Measurements from ENCODE around the gene FMNL2.

FMNL2 gene

DNA sequence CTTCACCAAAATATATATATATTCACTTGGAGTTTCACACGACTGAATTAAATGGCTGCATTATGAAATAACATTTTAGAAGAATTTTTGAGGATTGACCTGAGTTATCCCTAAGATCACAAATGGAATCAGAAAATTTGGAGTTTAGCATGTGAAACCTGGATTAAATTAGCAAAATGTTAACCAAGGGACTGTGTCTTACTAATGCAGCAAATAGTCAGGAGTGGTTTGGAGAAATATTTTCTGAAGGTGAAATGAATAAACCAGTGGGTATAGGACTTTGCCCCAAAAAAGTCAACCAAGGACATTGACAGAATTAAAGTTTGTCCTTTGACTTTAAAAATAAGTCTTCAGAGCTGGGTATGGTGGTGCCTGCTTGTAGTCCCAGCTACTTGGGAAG, 271.1 kb downstream of the FMNL2 start:
- Histone ChIP-seq H3K4me1 (ENCODE audit: insufficient read depth, low read length, severe bottlenecking) (no peaks in the 10 kb centered on the region), H3K4me3 (ENCODE audit: low read depth, low read length, poor library complexity, severe bottlenecking) (no peak overlapping the region)

DNA sequence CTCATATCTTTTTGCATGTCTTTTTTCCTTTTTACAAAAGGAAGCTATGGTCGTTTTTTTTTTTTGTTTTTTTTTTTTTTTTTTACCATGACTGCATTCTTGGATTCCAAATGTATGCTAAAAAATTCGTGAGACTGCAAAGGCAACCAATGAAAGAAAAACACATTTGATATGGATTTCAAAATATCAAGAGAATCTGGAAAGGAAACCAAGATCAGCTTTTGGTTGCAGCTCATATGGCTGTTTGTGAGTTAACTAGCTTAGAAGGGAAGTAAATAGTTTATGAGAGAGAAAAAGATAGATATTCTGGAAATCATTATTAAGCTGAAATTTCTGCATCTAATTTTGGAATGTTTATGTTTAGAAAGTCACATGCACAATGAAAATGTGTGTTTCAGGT, 272.0 kb downstream of the FMNL2 start:
- Histone ChIP-seq H3K79me2 (ENCODE audit: insufficient read depth, low read length) (no peaks in the 10 kb centered on the region), H3K4me1 (ENCODE audit: insufficient read depth, low read length, severe bottlenecking) (peaks cover 3% of the 10 kb centered on the region), H3K36me3 (ENCODE audit: insufficient read depth, low read length) (no peaks in the 10 kb centered on the region), H2AFZ (ENCODE audit: low read length) (no peak overlapping the region), H4K20me1 (ENCODE audit: insufficient read depth, low read length) (no peaks in the 10 kb centered on the region), H3K4me3 (ENCODE audit: low read depth, low read length, poor library complexity, severe bottlenecking) (no peak overlapping the region), H3K27ac (ENCODE audit: low read depth, low read length, poor library complexity, severe bottlenecking) (no peak overlapping the region), H3K9me2 (ENCODE audit: low read depth, low read length) (no peaks in the 10 kb centered on the region), H3K9ac (ENCODE audit: low read length) (no peak overlapping the region), H3K27me3 (ENCODE audit: insufficient read depth, low read length) (no peaks in the 10 kb centered on the region), H3K4me2 (ENCODE audit: low read length) (no peak overlapping the region), H3K9me3 (ENCODE audit: low read length) (no peaks in the 10 kb centered on the region), H3F3A (ENCODE audit: insufficient read depth, low read length) (no peaks in the 10 kb centered on the region)
- TF ChIP-seq, protein P1, sequence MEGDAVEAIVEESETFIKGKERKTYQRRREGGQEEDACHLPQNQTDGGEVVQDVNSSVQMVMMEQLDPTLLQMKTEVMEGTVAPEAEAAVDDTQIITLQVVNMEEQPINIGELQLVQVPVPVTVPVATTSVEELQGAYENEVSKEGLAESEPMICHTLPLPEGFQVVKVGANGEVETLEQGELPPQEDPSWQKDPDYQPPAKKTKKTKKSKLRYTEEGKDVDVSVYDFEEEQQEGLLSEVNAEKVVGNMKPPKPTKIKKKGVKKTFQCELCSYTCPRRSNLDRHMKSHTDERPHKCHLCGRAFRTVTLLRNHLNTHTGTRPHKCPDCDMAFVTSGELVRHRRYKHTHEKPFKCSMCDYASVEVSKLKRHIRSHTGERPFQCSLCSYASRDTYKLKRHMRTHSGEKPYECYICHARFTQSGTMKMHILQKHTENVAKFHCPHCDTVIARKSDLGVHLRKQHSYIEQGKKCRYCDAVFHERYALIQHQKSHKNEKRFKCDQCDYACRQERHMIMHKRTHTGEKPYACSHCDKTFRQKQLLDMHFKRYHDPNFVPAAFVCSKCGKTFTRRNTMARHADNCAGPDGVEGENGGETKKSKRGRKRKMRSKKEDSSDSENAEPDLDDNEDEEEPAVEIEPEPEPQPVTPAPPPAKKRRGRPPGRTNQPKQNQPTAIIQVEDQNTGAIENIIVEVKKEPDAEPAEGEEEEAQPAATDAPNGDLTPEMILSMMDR (IDR thresholded peaks at IDR 0.05; ENCODE audit: low read length): no peak
- no peak for TF ChIP-seq EZH2 (IDR thresholded peaks at IDR 0.05; ENCODE audit: borderline replicate concordance, low read length)

More for the DNA sequence above, 271.1 kb downstream of the FMNL2 start:
- Histone ChIP-seq H3K36me3 (ENCODE audit: insufficient read depth, low read length) (no peaks in the 10 kb centered on the region), H4K20me1 (ENCODE audit: insufficient read depth, low read length) (no peaks in the 10 kb centered on the region), H3F3A (ENCODE audit: insufficient read depth, low read length) (no peaks in the 10 kb centered on the region), H3K79me2 (ENCODE audit: insufficient read depth, low read length) (no peaks in the 10 kb centered on the region), H2AFZ (ENCODE audit: low read length) (no peak overlapping the region), H3K9me3 (ENCODE audit: low read length) (no peaks in the 10 kb centered on the region), H3K4me2 (ENCODE audit: low read length) (no peak overlapping the region), H3K27ac (ENCODE audit: low read depth, low read length, poor library complexity, severe bottlenecking) (no peak overlapping the region), H3K9ac (ENCODE audit: low read length) (no peak overlapping the region), H3K27me3 (ENCODE audit: insufficient read depth, low read length) (no peaks in the 10 kb centered on the region), H3K9me2 (ENCODE audit: low read depth, low read length) (no peaks in the 10 kb centered on the region)
- no peak for TF ChIP-seq EZH2 (IDR thresholded peaks at IDR 0.05; ENCODE audit: borderline replicate concordance, low read length)
- TF ChIP-seq, protein P1 (IDR thresholded peaks at IDR 0.05; ENCODE audit: low read length): no peak

DNA sequence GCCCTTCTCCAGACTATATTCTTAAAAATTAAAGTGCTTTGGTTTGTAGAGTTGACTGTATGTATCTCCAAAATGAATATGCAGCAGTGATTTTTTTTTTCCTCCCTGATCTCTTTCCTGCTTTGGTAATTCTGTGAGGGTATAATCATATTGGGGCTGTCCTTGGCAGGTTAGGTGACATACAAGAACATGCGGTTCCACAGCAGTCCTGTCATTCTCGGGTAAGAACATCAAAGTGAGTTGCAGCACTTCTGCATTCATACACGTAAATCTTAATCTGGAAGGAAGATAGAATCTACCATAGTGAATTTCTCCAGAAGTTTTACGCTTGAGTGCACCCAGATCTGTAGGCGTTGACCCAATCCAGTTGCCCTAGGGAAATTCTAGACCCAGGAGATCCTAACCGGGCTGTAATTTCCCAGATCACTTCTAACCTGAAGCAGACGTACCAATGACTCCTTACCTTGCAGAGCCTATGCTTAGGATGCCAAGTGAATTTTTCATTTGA, 272.9 kb downstream of the FMNL2 start:
- Histone ChIP-seq H3K27ac (ENCODE audit: low read depth, low read length, poor library complexity, severe bottlenecking) (no peak overlapping the region), H3K27me3 (ENCODE audit: insufficient read depth, low read length) (no peaks in the 10 kb centered on the region), H3F3A (ENCODE audit: insufficient read depth, low read length) (no peaks in the 10 kb centered on the region), H3K4me1 (ENCODE audit: insufficient read depth, low read length, severe bottlenecking) (peaks cover 9% of the 10 kb centered on the region), H3K4me3 (ENCODE audit: low read depth, low read length, poor library complexity, severe bottlenecking) (no peak overlapping the region), H3K79me2 (ENCODE audit: insufficient read depth, low read length) (no peaks in the 10 kb centered on the region), H3K36me3 (ENCODE audit: insufficient read depth, low read length) (no peaks in the 10 kb centered on the region), H2AFZ (ENCODE audit: low read length) (no peak overlapping the region), H3K9ac (ENCODE audit: low read length) (no peak overlapping the region), H3K9me2 (ENCODE audit: low read depth, low read length) (no peaks in the 10 kb centered on the region), H3K4me2 (ENCODE audit: low read length) (no peak overlapping the region), H4K20me1 (ENCODE audit: insufficient read depth, low read length) (no peaks in the 10 kb centered on the region), H3K9me3 (ENCODE audit: low read length) (no peaks in the 10 kb centered on the region)
- no peak for TF ChIP-seq EZH2 (IDR thresholded peaks at IDR 0.05; ENCODE audit: borderline replicate concordance, low read length)
- TF ChIP-seq, protein P1 (IDR thresholded peaks at IDR 0.05; ENCODE audit: low read length): no peak
